Subcutaneous adipose tissue (tissue), 4 donors: Measurements from ENCODE around the gene CD14. TPM values are rescaled to one million over a fixed set of nuclear protein-coding genes. Genes with fewer than 3 reads are reported as not detected.

ENCODE experiments used
- CTCF ChIP-seq: fragments of 450-650 bp; IDR thresholded peaks from one replicate; pipeline ENCODE4 v1.5.1; 2016; ENCODE audit warnings: low read depth, mild to moderate bottlenecking, control low read depth, antibody characterized with exemption, moderate library complexity
- total RNA-seq, 4 donors: library from RNA; depleted of rRNA; stranded (reverse); fragments of >200 nt; gene quantifications; one replicate each; pipeline ENCODE4 v1.1.0, GENCODE V29; 2016

CD14 gene
- total RNA-seq, 4 donors from 2014 or later: 61.2 to 114 (median 97.3) TPM

- no peak for TF ChIP-seq CTCF
Measured at GRCh38 chr5:140671472-140672125, 38.6 kb upstream of the CD14 start.

GRCh38 chr5:140664359-140665119, 31.6 kb upstream of the CD14 start, which contains the start of gene WDR55:
Gene WDR55 (plus strand): TSS chr5:140664904. CDS start chr5:140664913, 9 bp downstream.
- no peak for TF ChIP-seq CTCF

GRCh38 chr5:140664030-140664358, 31.0 kb upstream of the CD14 start:
- no peak for TF ChIP-seq CTCF

- no peak for TF ChIP-seq CTCF
Measured at GRCh38 chr5:140658870-140659269, 25.9 kb upstream of the CD14 start.

GRCh38 chr5:140647042-140647419, 14.1 kb upstream of the CD14 start:
- no peak for TF ChIP-seq CTCF

- TF ChIP-seq CTCF: no peak
Measured at GRCh38 chr5:140642718-140643117, 9.7 kb upstream of the CD14 start.

GRCh38 chr5:140641716-140642115, 8.7 kb upstream of the CD14 start:
- no peak for TF ChIP-seq CTCF
